Measurements from ENCODE around the gene TBX1. TPM values are rescaled to one million over a fixed set of nuclear protein-coding genes. Genes with fewer than 3 reads are reported as not detected.

The TBX1 gene
- total and polyA plus RNA-seq, 2 of the 8 experiments (the other 6 are each of a cell fraction or from before 2014, with no cell fraction given): 0.28 TPM; not detected in 1

GRCh38 chr22:19723983-19724827, 36.4 kb upstream of the TBX1 start (continued):
- TF ChIP-seq CBX8 (IDR thresholded peaks at IDR 0.05; ENCODE audit: borderline replicate concordance, low read depth, low read length) (no peak), MAFK (IDR thresholded peaks at IDR 0.05; ENCODE audit: low read depth, low read length) (no peak), MAX (IDR thresholded peaks at IDR 0.05) (0 out of 2 replicates have a peak, but pooled peaks have one; percentile 2), SAP30 (IDR thresholded peaks at IDR 0.05; ENCODE audit: insufficient read depth, insufficient replicate concordance, low read length) (no peak), SP4 (IDR thresholded peaks at IDR 0.05; ENCODE audit: low read length) (no peak), GABPA (IDR thresholded peaks at IDR 0.05; ENCODE audit: borderline replicate concordance, insufficient read depth, low read length) (no peak), EP300 (IDR thresholded peaks at IDR 0.05; ENCODE audit: borderline replicate concordance in 1 of 2, low read depth in 2 of 2, low read length in 2 of 2) (no peak)
